GM06990 (cell line): Measurements from ENCODE around the gene ADNP.

ENCODE experiments used
- DNase-seq: peaks from one replicate; pipeline ENCODE4 v3.0.0-alpha.2; 2011; ENCODE audit not compliant: insufficient read length; ENCODE audit errors: extremely low read depth
- H3K27me3 ChIP-seq: replicated peaks from 2 replicates; pipeline ENCODE4 v1.6.0; 2011; ENCODE audit warnings: low read length; ENCODE audit not compliant: control insufficient read depth, insufficient read depth
- H3K36me3 ChIP-seq: 2 replicates; pipeline ENCODE4 v1.5.1; 2011; ENCODE audit warnings: low read length; ENCODE audit not compliant: control insufficient read depth, insufficient read depth
- H3K4me3 ChIP-seq: replicated peaks from 2 replicates; pipeline ENCODE4 v1.5.1; 2011; ENCODE audit warnings: low read depth, mild to moderate bottlenecking, control low read depth, low read length
- TF ChIP-seq, protein P1 (sequence below): IDR thresholded peaks from 2 replicates; pipeline ENCODE4 v1.5.1; 2011; ENCODE audit warnings: low read length, control low read depth, mild to moderate bottlenecking, inconsistent platforms; ENCODE audit not compliant: insufficient read depth, poor library complexity, severe bottlenecking

ADNP gene

DNA sequence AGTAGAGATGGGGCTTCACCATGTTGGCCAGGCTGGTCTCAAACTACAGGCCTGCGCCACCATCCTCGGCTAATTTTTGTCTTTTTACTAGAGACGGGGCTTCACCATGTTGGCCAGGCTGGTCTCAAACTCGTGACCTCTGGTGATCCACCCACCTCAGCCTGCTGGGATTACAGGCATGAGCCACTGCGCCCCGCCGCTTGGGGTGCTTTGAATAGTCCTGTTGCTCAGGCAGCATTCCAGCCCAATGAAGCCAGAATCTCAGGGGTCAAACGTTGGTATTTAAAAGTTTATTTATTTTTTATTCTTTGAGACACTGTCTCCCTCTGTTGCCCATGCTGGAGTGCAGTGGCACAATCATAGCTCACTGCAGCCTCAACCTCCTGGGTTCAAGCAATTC lies 38.7 kb upstream of the ADNP start:
- H3K27me3 ChIP-seq: no peaks in the 10 kb centered on the region; the same call in 1 of the 2 replicates
- no peaks in the 10 kb centered on the region for H3K36me3 ChIP-seq
- no peak overlapping the region for H3K4me3 ChIP-seq
- TF ChIP-seq, protein P1, sequence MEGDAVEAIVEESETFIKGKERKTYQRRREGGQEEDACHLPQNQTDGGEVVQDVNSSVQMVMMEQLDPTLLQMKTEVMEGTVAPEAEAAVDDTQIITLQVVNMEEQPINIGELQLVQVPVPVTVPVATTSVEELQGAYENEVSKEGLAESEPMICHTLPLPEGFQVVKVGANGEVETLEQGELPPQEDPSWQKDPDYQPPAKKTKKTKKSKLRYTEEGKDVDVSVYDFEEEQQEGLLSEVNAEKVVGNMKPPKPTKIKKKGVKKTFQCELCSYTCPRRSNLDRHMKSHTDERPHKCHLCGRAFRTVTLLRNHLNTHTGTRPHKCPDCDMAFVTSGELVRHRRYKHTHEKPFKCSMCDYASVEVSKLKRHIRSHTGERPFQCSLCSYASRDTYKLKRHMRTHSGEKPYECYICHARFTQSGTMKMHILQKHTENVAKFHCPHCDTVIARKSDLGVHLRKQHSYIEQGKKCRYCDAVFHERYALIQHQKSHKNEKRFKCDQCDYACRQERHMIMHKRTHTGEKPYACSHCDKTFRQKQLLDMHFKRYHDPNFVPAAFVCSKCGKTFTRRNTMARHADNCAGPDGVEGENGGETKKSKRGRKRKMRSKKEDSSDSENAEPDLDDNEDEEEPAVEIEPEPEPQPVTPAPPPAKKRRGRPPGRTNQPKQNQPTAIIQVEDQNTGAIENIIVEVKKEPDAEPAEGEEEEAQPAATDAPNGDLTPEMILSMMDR: no peak
- no peak for DNase-seq

- no peak for DNase-seq
- Histone ChIP-seq H3K4me3 (no peak overlapping the region), H3K36me3 (no peaks in the 10 kb centered on the region), H3K27me3 (no peaks in the 10 kb centered on the region; the same call in 1 of the 2 replicates)
- TF ChIP-seq, protein P1: no peak
Measured at GRCh38 chr20:50969435-50969834, 38.2 kb upstream of the ADNP start.

- TF ChIP-seq, protein P1: no peak
- Histone ChIP-seq H3K36me3 (no peaks in the 10 kb centered on the region), H3K4me3 (no peak overlapping the region), H3K27me3 (no peaks in the 10 kb centered on the region; the same call in 1 of the 2 replicates)
- DNase-seq: no peak
Measured at GRCh38 chr20:50968289-50968688, 37.1 kb upstream of the ADNP start.

GRCh38 chr20:50967586-50967985 lies 36.3 kb upstream of the ADNP start:
- Histone ChIP-seq H3K27me3 (no peaks in the 10 kb centered on the region; the same call in 1 of the 2 replicates), H3K4me3 (no peak overlapping the region), H3K36me3 (no peaks in the 10 kb centered on the region)
- TF ChIP-seq, protein P1: no peak
- no peak for DNase-seq

DNA sequence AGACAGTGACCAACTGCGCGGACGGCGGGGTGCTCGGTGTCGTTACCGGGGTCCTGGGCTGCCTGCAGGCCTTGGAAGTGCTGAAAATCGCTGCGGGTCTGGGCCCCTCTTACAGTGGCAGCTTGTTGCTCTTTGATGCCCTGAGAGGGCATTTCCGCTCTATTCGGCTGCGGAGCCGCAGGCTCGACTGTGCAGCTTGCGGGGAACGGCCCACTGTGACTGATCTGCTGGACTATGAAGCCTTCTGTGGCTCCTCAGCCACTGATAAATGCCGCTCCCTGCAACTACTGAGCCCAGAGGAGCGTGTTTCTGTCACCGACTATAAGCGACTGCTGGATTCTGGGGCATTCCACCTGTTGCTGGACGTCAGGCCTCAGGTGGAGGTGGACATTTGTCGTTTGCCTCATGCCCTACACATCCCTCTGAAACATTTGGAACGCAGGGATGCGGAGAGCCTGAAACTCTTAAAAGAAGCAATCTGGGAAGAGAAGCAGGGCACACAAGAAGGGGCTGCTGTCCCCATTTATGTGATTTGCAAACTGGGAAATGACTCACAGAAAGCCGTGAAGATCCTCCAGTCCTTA lies 28.4 kb upstream of the ADNP start:
- no peaks in the 10 kb centered on the region for H3K27me3 ChIP-seq
- no peaks in the 10 kb centered on the region; the same call in 1 of the 2 replicates for H3K36me3 ChIP-seq
- TF ChIP-seq, protein P1: no peak
- DNase-seq: no peak
- peak overlapping the region; percentile 86 for H3K4me3 ChIP-seq
